H1 (cell line): ENCODE data around the gene DGAT2. TPM values are rescaled to one million over a fixed set of nuclear protein-coding genes. Genes with fewer than 3 reads are reported as not detected.
"Not testable (repeated sequence)": the region's sequence is repeated elsewhere in the genome, so short reads cannot be mapped to it uniquely, and the experiment has no call there.

Source experiments
- CTCF ChIA-PET: fragments of 300-600 bp; sonication (Branson Sonifier 250); formaldehyde crosslinking; loops from one replicate; lab custom pipeline; 2021; ENCODE audit not compliant: partially characterized antibody; lab: Charles Lee
- POLR2A ChIA-PET: fragments of 300-600 bp; sonication (Branson Sonifier 250); formaldehyde crosslinking; loops from one replicate; lab custom pipeline; 2021; ENCODE audit warnings: inconsistent platforms; ENCODE audit not compliant: partially characterized antibody; lab: Charles Lee
- DNase-seq, 2 experiments: peaks; one replicate each; pipeline versions ENCODE4 v3.0.0 to v3.0.0-alpha.2; 2010 to 2022; ENCODE audit warnings: low spot score in 2 of 2, low read depth in 1 of 2, mixed read lengths in 1 of 2
- FAIRE-seq: peaks from 2 replicates; lab custom pipeline; 2011; peaks lifted over from hg19 to GRCh38; lab: Jason Lieb, UNC
- H2AFZ ChIP-seq: 2 replicates; pipeline ENCODE4 v1.8.1; 2012; ENCODE audit warnings: low read length, inconsistent platforms
- H2AK5ac ChIP-seq: 2 replicates; pipeline ENCODE4 v1.6.1; 2013; ENCODE audit warnings: low read depth, low read length
- H2BK120ac ChIP-seq: replicated peaks from 2 replicates; pipeline ENCODE3; 2013; ENCODE audit warnings: low read depth, low read length, inconsistent platforms
- H2BK12ac ChIP-seq: 2 replicates; pipeline ENCODE4 v1.6.1; 2013; ENCODE audit warnings: low read depth, low read length
- H2BK15ac ChIP-seq: 2 replicates; pipeline ENCODE4 v1.6.1; 2013; ENCODE audit warnings: low read length
- H2BK20ac ChIP-seq: 2 replicates; pipeline ENCODE4 v1.6.1; 2013; ENCODE audit warnings: low read length
- H2BK5ac ChIP-seq: 2 replicates; pipeline ENCODE4 v1.6.1; 2013; ENCODE audit warnings: low read depth, low read length
- H3K14ac ChIP-seq: 2 replicates; pipeline ENCODE4 v1.6.1; 2013; ENCODE audit warnings: inconsistent platforms; ENCODE audit not compliant: insufficient read length
- H3K18ac ChIP-seq: 2 replicates; pipeline ENCODE4 v1.6.1; 2013; ENCODE audit warnings: low read length; ENCODE audit errors: extremely low read depth
- H3K23ac ChIP-seq: 2 replicates; pipeline ENCODE4 v1.6.1; 2013; ENCODE audit warnings: inconsistent platforms; ENCODE audit not compliant: insufficient read length
- H3K23me2 ChIP-seq: 2 replicates; pipeline ENCODE4 v1.6.1; 2013; ENCODE audit warnings: low read depth, low read length
- H3K27ac ChIP-seq: 2 replicates; pipeline ENCODE4 v1.6.1; 2011; ENCODE audit warnings: low read depth, low read length, inconsistent platforms
- H3K27me3 ChIP-seq, 4 experiments: replicated peaks in 1 of 4; 1 replicate in 1 of 4; 2 replicates in 3 of 4; pipeline versions ENCODE4 v1.6.1 to v1.8.1; 2011 to 2013; ENCODE audit warnings: low read length in 3 of 4, mild to moderate bottlenecking in 3 of 4, inconsistent platforms in 2 of 4, mixed read lengths in 2 of 4, moderate library complexity in 1 of 4; ENCODE audit not compliant: control insufficient read depth in 3 of 4, insufficient read depth in 3 of 4; ENCODE audit errors: extremely low read depth in 1 of 4
- H3K36me3 ChIP-seq, 4 experiments: 2 replicates each; pipeline versions ENCODE4 v1.6.1 to v1.8.1; 2011 to 2013; ENCODE audit warnings: mild to moderate bottlenecking in 4 of 4, low read length in 3 of 4, moderate library complexity in 2 of 4, control low read depth in 1 of 4, inconsistent platforms in 1 of 4; ENCODE audit not compliant: insufficient read depth in 4 of 4, control insufficient read depth in 2 of 4
- H3K4ac ChIP-seq: replicated peaks from 2 replicates; pipeline ENCODE3; 2013; ENCODE audit warnings: low read length, low read depth, mixed read lengths, inconsistent platforms; ENCODE audit not compliant: insufficient read length
- H3K4me1 ChIP-seq, 4 experiments: replicated peaks in 1 of 4; 1 replicate in 1 of 4; 2 replicates in 3 of 4; pipeline versions ENCODE4 v1.6.1 to v1.8.1; 2011 to 2013; ENCODE audit warnings: low read length in 3 of 4, inconsistent platforms in 2 of 4, mixed read lengths in 1 of 4; ENCODE audit not compliant: insufficient read depth in 4 of 4, control insufficient read depth in 3 of 4
- H3K4me2 ChIP-seq, 2 experiments: 2 replicates each; pipeline versions ENCODE4 v1.6.1 to v1.8.1; 2011 to 2013; ENCODE audit warnings: low read depth in 2 of 2, low read length in 2 of 2, control low read depth in 1 of 2, inconsistent platforms in 1 of 2, mild to moderate bottlenecking in 1 of 2; ENCODE audit not compliant: insufficient read depth in 1 of 2
- H3K4me3 ChIP-seq, 4 experiments: fragments of 200-600, 300-600 bp in 1 of 4; sonication (generic), shearing (Covaris generic), sonication (Bioruptor Twin) in 1 of 4; 2 replicates each; pipeline versions ENCODE4 v1.5.1 to v1.8.1; 2011 to 2016; ENCODE audit warnings: low read length in 4 of 4, low read depth in 3 of 4, control low read depth in 2 of 4, inconsistent platforms in 2 of 4, mild to moderate bottlenecking in 2 of 4, mixed read lengths in 1 of 4, moderate library complexity in 1 of 4; ENCODE audit not compliant: insufficient read depth in 2 of 4; ENCODE audit errors: extremely low read depth in 1 of 4
- H3K56ac ChIP-seq: replicated peaks from 2 replicates; pipeline ENCODE3; 2013; ENCODE audit warnings: low read depth, mild to moderate bottlenecking, mixed read lengths, low read length, inconsistent platforms; ENCODE audit not compliant: insufficient read length
- H3K79me1 ChIP-seq: 2 replicates; pipeline ENCODE4 v1.6.1; 2013; ENCODE audit warnings: low read depth, low read length, control low read depth
- H3K79me2 ChIP-seq, 2 experiments: 2 replicates each; pipeline versions ENCODE4 v1.6.1 to v1.8.1; 2012 to 2013; ENCODE audit warnings: low read length in 2 of 2, mild to moderate bottlenecking in 2 of 2, inconsistent platforms in 1 of 2; ENCODE audit not compliant: insufficient read depth in 2 of 2, control insufficient read depth in 1 of 2
- H3K9ac ChIP-seq, 4 experiments: replicated peaks in 1 of 4; 1 replicate in 1 of 4; 2 replicates in 3 of 4; pipeline versions ENCODE4 v1.6.1 to v1.8.1; 2011 to 2013; ENCODE audit warnings: low read depth in 3 of 4, low read length in 3 of 4, control low read depth in 2 of 4, mild to moderate bottlenecking in 2 of 4, moderate library complexity in 2 of 4, inconsistent platforms in 1 of 4; ENCODE audit errors: extremely low read depth in 1 of 4
- H3K9me3 ChIP-seq, 2 experiments: 2 replicates each; pipeline versions ENCODE4 v1.6.1 to v1.8.1; 2012 to 2013; ENCODE audit warnings: mild to moderate bottlenecking in 2 of 2, moderate library complexity in 2 of 2, control low read depth in 1 of 2, inconsistent platforms in 1 of 2, low read depth in 1 of 2, low read length in 1 of 2, mixed read lengths in 1 of 2; ENCODE audit not compliant: insufficient read depth in 2 of 2
- H4K20me1 ChIP-seq, 2 experiments: replicated peaks in 1 of 2; 2 replicates each; pipeline versions ENCODE3 to v1.8.1; 2011 to 2013; ENCODE audit warnings: inconsistent platforms in 2 of 2, low read length in 2 of 2, mild to moderate bottlenecking in 1 of 2; ENCODE audit not compliant: insufficient read depth in 2 of 2, control insufficient read depth in 1 of 2
- H4K5ac ChIP-seq: 2 replicates; pipeline ENCODE4 v1.6.1; 2013; ENCODE audit warnings: low read length, low read depth, mixed read lengths, inconsistent platforms; ENCODE audit not compliant: insufficient read length
- H4K8ac ChIP-seq: 2 replicates; pipeline ENCODE4 v1.8.0; 2013; ENCODE audit warnings: mild to moderate bottlenecking, moderate library complexity, low read length, inconsistent platforms; ENCODE audit not compliant: insufficient read depth; ENCODE audit errors: extremely low read depth
- H4K91ac ChIP-seq: replicated peaks from 2 replicates; pipeline ENCODE3; 2013; ENCODE audit warnings: low read length, mixed read lengths, inconsistent platforms; ENCODE audit not compliant: insufficient read length
- WGBS, 2 experiments: shearing (Covaris generic) in 1 of 2; methylation state at CpG; one replicate each; pipeline versions ENCODE4 v1.1.6 to v1.1.7; 2013 to 2015; ENCODE audit warnings: low lambda C conversion rate in 2 of 2, mixed read lengths in 2 of 2, inconsistent platforms in 1 of 2, low coverage in 1 of 2, missing lambda C conversion rate in 1 of 2; ENCODE audit not compliant: insufficient replicate concordance in 2 of 2, insufficient coverage in 1 of 2, insufficient read length in 1 of 2; ENCODE audit errors: extremely low coverage in 1 of 2, missing lambda C conversion rate in 1 of 2; 5-methylcytosine and 5-hydroxymethylcytosine counted together
- polyA plus RNA-seq, 7 experiments: library from polyadenylated mRNA; depleted of rRNA in 3 of 7; stranded (reverse) in 5 of 7; unstranded in 2 of 7; fragments of >200 nt in 5 of 7; fragments of 200-250 nt in 2 of 7; gene quantifications; 1 replicate in 5 of 7; 2 replicates in 1 of 7; 4 replicates in 1 of 7; pipeline versions ENCODE4 v1.2.1 to v1.2.3, GENCODE V29; 2011 to 2013; ENCODE audit warnings: missing spikeins in 2 of 7, mixed read lengths in 2 of 7
- total RNA-seq: library from RNA; stranded (reverse); fragmentation: NEBNext Ultra II Directional; extraction: Animal tissue kit (Norgen Biotek cat#: 25700); gene quantifications from 2 replicates; pipeline ENCODE4 v1.2.1, GENCODE V29; 2021

Gene DGAT2
- total and polyA plus RNA-seq, 2 of the 8 experiments (the other 6 are each of a cell fraction or from before 2014, with no cell fraction given): 3.2 to 5.9 TPM

- 96% methylated on average over 2 of the region's 4 CpGs; no CpG with 5 or more reads in 1 of the 2 experiments for WGBS, 2 experiments
- H2BK5ac ChIP-seq, H4K91ac ChIP-seq, H2BK12ac ChIP-seq, H3K36me3 ChIP-seq, POLR2A ChIA-PET, H3K56ac ChIP-seq, H3K9ac ChIP-seq, H3K27ac ChIP-seq, H2BK20ac ChIP-seq, H3K9me3 ChIP-seq, H3K18ac ChIP-seq, H3K4ac ChIP-seq, H3K23ac ChIP-seq, H2BK120ac ChIP-seq, H2BK15ac ChIP-seq, H2AFZ ChIP-seq, H4K20me1 ChIP-seq, H3K4me3 ChIP-seq, H3K4me2 ChIP-seq, H3K79me2 ChIP-seq, H2AK5ac ChIP-seq, H3K23me2 ChIP-seq, H3K27me3 ChIP-seq, H4K5ac ChIP-seq, H4K8ac ChIP-seq, DNase-seq, H3K79me1 ChIP-seq, H3K14ac ChIP-seq, H3K4me1 ChIP-seq, FAIRE-seq: not testable (repeated sequence)
- CTCF ChIA-PET: interaction anchor here (1.5 kb wide), 1 partner anchor 59 kb away, joined by 4 read pairs; no protein-coding TSS in a partner anchor
Observed at GRCh38 chr11:75743159-75743558, 25.4 kb upstream of the DGAT2 start.
